Upper lobe of right lung (tissue), 1 donor: ENCODE data around the gene RASSF4. TPM values are rescaled to one million over a fixed set of nuclear protein-coding genes. Genes with fewer than 3 reads are reported as not detected.

Source experiments
- ATAC-seq: fragments of 200-7000 bp; cut with Tn5 transposase; one replicate; pipeline ENCODE4 v1.9.1; 2020; ENCODE audit warnings: mild to moderate bottlenecking, moderate library complexity
- DNase-seq: peaks from one replicate; pipeline ENCODE4 v3.0.0-alpha.2; 2020
- H3K27ac ChIP-seq: fragments of 200-600 bp; one replicate; pipeline ENCODE4 v1.8.0; 2022
- H3K27me3 ChIP-seq: fragments of 200-600 bp; one replicate; pipeline ENCODE4 v1.8.0; 2022; ENCODE audit warnings: mild to moderate bottlenecking
- H3K36me3 ChIP-seq: fragments of 200-600 bp; one replicate; pipeline ENCODE4 v1.8.0; 2022
- H3K4me1 ChIP-seq: fragments of 200-600 bp; one replicate; pipeline ENCODE4 v1.8.0; 2022
- H3K4me3 ChIP-seq: fragments of 200-600 bp; one replicate; pipeline ENCODE4 v1.8.0; 2022; ENCODE audit warnings: mild to moderate bottlenecking
- H3K9me3 ChIP-seq: fragments of 200-600 bp; one replicate; pipeline ENCODE4 v1.8.0; 2022
- CTCF ChIP-seq: fragments of 200-600 bp; IDR thresholded peaks from one replicate; pipeline ENCODE4 v1.8.0; 2022; ENCODE audit warnings: antibody characterized with exemption
- intact Hi-C: fragments of 100-400 bp; cut with DNase I; formaldehyde crosslinking; loops from one replicate; pipeline ENCODE4 v1.11.0; 2022
- total RNA-seq: library from RNA; stranded (reverse); fragmentation: NEBNext Ultra II Directional; extraction: Animal tissue kit (Norgen Biotek cat#: 25700); gene quantifications from one replicate; pipeline ENCODE4 v1.2.1, GENCODE V29; 2021
- donor health status: DM: no; HTN: yes; CAD: no; lungs with severe emphysema.

RASSF4 gene
- total RNA-seq, 1 donor from 2014 or later: 40.9 TPM

GRCh38 chr10:44958898-44959246 lies 730 bp upstream of the RASSF4 start:
- intact Hi-C loops: no loop called here
- H3K27me3 ChIP-seq: no peaks in the 10 kb centered on the region
- H3K4me3 ChIP-seq: peak overlapping the region; percentile 83
- H3K4me1 ChIP-seq: peaks cover 38% of the 10 kb centered on the region
- DNase-seq (no peak), ATAC-seq (no peak)
- no peak for TF ChIP-seq CTCF
- peak overlapping the region; percentile 96 for H3K27ac ChIP-seq
- H3K36me3 ChIP-seq: peaks cover 4% of the 10 kb centered on the region
- no peaks in the 10 kb centered on the region for H3K9me3 ChIP-seq

GRCh38 chr10:44960088-44960460 lies 472 bp downstream of the RASSF4 start:
- H3K27ac ChIP-seq: peak overlapping the region; percentile 96
- H3K4me3 ChIP-seq: peak overlapping the region; percentile 83
- DNase-seq (no peak), ATAC-seq (no peak)
- intact Hi-C loops: no loop called here
- H3K9me3 ChIP-seq: no peaks in the 10 kb centered on the region
- peaks cover 50% of the 10 kb centered on the region for H3K4me1 ChIP-seq
- H3K36me3 ChIP-seq: peaks cover 4% of the 10 kb centered on the region
- no peak for TF ChIP-seq CTCF
- no peaks in the 10 kb centered on the region for H3K27me3 ChIP-seq

GRCh38 chr10:44960482-44961229 lies 1.1 kb downstream of the RASSF4 start:
- Histone ChIP-seq H3K9me3 (no peaks in the 10 kb centered on the region), H3K4me1 (peaks cover 55% of the 10 kb centered on the region), H3K36me3 (peaks cover under 1% of the 10 kb centered on the region), H3K27ac (peak overlapping the region; percentile 96), H3K27me3 (no peaks in the 10 kb centered on the region), H3K4me3 (peak overlapping the region; percentile 83)
- intact Hi-C loops: no loop called here
- no peak for TF ChIP-seq CTCF
- no peak for ATAC-seq
- DNase-seq: no peak

GRCh38 chr10:44961230-44961571 lies 1.6 kb downstream of the RASSF4 start:
- DNase-seq (no peak), ATAC-seq (no peak)
- Histone ChIP-seq H3K9me3 (no peaks in the 10 kb centered on the region), H3K27me3 (no peaks in the 10 kb centered on the region), H3K4me1 (peaks cover 61% of the 10 kb centered on the region), H3K36me3 (no peaks in the 10 kb centered on the region), H3K27ac (peak overlapping the region; percentile 96), H3K4me3 (peak overlapping the region; percentile 83)
- no peak for TF ChIP-seq CTCF
- intact Hi-C loops: no loop called here

- no peak for DNase-seq
- H3K27ac ChIP-seq: no peak overlapping the region
- no peak for TF ChIP-seq CTCF
- intact Hi-C loops: no loop called here
- peaks cover 66% of the 10 kb centered on the region for H3K4me1 ChIP-seq
- no peak for ATAC-seq
- no peak overlapping the region for H3K4me3 ChIP-seq
- no peaks in the 10 kb centered on the region for H3K9me3 ChIP-seq
- H3K27me3 ChIP-seq: no peaks in the 10 kb centered on the region
- no peaks in the 10 kb centered on the region for H3K36me3 ChIP-seq
Observed at GRCh38 chr10:44961931-44962750, 2.5 kb downstream of the RASSF4 start.
